GM18507 (cell line): ENCODE results near the gene IQSEC1.
A peak's percentile ranks its signal among the peaks of the same experiment; 100 is the strongest.

ENCODE experiments used
- DNase-seq: peaks from one replicate; pipeline ENCODE4 v3.0.0; 2011; ENCODE audit warnings: low read depth; ENCODE audit not compliant: insufficient read length; ENCODE audit errors: extremely low spot score
- FAIRE-seq: peaks from 2 replicates; lab custom pipeline; 2011; peaks lifted over from hg19 to GRCh38; lab: Jason Lieb, UNC

Gene IQSEC1

DNA sequence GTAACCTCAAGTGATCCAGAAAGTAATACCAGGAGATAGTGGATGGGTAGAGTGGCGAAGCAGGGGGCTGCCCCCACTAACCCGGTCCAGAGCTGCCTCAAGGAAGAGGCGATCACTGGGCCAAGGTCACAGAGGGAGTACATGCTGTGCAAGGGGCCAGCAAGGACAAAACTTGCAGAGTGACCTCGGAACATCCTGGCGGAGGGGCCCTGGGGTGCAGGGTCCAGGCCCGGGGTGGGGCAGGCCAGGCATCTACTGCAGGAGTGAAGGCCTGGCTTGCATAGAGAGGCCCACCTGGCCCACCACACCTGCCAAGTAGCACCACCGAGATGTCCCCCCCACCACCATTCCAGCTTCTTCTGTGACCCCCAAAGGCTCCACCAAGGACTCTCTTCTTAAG is 17.6 kb downstream of the IQSEC1 start:
- DNase-seq (no peak), FAIRE-seq (no peak)

DNA sequence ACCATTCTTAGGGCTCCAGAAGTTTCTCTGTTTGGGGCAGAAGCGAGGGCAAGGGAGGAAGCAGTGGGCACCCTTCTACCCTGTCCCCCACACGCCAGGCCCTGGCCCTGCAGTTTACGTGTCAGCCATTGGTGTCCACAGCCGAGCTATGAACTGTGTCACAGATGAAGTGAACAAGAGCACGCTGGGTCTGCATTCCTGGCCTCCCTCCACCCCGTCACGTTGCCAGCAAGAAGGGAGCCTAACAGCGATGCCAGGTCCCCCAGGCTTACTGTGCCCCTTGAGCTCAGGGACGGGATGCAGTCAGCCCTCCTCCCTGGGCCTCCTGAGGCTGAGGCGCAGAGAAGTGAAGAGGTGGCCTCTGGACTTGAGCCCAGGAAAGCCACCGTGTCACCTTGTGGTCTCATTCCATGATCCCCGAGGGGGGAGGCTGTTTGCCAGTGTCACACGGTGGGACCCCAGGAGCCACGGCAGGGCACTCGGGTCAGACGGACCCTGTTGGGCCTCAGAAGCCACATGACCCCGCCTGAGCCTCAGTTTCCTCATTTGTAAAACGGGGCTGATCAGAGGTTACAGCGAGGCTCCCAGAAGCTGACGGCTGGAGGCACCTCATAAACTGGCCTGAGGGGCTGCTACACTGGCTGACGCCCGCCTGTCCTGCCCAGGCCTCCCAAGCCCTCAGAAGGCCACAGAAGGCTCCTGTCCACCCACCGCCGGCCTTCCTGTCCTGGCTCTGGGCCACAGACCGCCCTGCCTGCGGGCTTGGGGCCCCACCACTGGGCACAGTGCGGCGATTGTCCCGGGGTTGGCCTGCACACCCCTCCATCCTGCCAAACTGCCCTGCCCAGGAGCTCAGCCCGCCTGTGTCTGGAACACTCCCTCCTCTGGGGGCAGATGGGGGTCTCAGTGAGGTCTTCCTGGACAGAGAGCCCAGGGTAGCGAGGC is 18.6 kb downstream of the IQSEC1 start:
- DNase-seq, result no peak
- no peak for FAIRE-seq

DNA sequence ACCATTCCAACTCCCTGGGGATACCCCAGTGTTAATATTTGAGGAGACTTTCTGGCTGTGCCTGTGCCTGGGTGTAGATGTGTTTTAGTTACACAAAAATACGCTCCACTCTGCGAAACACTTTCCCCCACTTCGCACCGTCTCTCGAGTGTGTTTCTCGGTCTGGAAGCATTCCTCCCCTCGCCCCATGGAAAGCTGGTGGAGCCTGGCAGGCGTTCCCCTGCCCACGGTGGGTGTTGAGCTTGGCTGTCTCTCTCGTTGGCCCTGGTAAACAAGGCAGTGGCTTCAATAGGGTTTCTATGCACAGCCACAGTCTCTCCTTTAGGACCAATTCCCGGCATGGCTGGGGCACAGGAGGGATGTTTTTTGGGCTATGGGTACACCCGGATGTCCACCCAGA is 19.3 kb downstream of the IQSEC1 start:
- DNase-seq (no peak), FAIRE-seq (no peak)

DNA sequence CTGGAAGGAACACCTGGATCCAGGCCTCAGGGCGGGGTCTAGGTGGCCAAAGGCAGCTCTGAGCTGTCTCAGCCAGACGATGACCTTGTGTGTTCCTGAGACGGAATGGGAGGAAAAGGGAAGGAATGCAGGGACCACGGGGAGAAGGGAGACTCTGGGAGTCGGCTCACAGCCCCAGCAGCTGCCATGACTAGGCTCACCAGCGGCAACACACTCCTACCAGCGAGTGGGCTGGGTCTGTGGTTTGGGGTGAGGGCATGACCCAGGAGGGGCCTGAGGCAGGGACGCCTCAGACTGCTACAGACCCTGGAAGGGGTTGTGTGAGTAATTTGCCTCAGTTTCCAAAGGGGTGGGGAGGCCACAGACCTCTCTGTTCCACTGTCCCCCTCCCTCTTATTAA is 19.8 kb downstream of the IQSEC1 start:
- FAIRE-seq (no peak), DNase-seq (no peak)

DNA sequence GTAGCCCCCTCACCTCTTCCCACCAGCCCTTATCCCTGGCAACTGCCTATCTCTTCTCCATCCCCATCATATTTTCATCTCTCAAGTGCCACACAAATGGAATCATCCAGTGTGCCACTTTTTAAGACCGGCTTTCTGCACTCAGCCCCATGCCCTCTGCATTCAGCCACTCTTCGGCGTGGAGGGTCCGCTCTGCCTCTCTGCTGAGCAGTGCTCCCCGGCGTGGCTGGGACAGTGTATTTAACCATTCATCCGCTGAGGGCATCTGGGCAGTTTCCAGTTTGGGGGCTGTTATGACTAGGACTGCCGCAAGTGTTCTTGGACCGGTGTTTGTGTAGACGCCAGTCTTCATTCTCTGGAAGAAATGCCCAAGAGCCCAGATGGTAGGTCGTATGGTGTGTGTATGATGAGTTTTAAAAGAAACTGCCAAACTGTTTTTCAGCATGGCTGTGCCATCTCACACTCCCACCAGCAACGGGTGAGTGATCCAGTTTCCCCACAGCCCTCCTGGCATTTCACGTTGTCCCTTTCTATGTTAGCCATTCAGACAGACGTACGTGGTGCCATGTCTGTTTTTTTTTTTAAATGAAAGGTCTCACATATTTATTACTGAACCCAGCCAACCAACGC is 20.9 kb downstream of the IQSEC1 start:
- FAIRE-seq, result no peak
- DNase-seq, result no peak

DNA sequence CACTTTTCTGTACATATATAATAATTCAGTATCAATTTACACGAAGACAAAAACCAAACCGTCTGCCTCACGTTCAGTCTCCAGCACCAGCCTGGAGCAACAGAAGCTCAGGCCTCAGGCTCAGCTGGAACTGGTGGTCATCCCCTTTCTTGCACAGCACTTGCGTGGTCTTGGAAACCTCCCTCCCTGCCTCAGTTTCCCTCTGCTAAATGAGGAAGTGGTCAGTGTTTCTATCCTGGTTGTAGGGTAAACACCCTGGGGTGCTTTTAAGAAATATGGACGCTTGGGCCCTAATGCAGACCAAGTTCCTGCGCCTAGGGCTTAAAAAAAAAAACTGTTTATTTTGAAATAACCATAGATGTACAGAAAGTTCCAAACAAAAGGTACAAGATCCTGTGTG is 21.6 kb downstream of the IQSEC1 start:
- DNase-seq (no peak), FAIRE-seq (no peak)

DNA sequence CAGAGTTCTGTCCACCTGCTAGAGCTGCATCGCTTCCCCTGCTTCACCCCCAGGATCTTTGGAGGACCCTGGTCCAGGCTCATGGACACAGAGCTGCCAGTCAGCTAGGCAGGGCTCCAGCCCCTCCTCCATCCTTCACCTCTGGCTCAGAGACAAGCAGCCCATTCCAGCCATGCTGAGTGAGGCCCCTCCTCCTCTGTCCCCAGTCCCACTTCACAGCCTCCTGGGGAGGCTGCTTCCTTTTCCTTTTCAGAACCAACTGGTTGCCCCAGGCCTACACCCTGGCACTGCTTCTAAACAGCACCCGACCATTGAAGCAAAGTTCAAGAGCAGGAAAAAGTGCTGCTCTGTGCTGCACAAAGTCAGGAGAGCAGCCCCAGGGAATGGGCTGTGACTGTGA is 22.2 kb downstream of the IQSEC1 start:
- no peak for DNase-seq
- no peak for FAIRE-seq

DNA sequence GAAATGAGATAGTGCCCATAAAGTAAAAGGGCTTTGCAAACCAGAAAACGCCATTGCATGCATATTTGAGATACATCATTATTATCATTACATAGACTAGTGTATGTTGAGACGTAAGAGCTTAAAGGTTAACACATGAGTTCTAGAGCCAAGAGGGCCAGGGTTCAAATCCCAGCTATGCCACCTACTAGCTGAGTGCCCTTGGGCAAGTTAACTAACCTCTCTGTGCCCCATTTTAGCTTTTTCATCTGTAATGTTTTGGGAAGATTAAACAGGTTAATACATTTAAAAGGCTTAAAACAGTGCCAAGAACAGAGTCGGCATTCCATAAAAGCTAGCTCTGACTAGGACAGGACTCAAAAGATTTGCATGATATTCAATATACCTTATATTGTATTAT is 22.8 kb downstream of the IQSEC1 start:
- FAIRE-seq, result no peak
- no peak for DNase-seq

DNA sequence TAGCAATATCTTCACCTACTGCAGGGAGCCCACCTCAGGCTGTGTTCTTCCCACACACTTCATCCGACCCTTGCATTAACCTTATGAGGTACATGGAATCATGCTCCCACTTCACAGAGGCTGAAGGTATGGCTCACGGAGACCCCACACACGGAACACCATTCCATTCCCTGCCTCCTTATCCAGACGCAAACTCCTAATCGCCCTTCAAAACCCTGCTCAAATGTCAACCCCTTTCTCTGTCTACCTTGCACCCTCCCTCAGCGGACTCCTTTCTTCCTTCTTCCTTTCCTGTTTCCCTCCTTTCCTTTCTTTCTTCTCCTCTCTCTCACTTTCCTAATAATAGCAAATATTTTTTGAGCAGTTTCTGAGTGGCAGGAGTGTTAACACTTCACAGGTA is 23.8 kb downstream of the IQSEC1 start:
- no peak for FAIRE-seq
- DNase-seq, result no peak

DNA sequence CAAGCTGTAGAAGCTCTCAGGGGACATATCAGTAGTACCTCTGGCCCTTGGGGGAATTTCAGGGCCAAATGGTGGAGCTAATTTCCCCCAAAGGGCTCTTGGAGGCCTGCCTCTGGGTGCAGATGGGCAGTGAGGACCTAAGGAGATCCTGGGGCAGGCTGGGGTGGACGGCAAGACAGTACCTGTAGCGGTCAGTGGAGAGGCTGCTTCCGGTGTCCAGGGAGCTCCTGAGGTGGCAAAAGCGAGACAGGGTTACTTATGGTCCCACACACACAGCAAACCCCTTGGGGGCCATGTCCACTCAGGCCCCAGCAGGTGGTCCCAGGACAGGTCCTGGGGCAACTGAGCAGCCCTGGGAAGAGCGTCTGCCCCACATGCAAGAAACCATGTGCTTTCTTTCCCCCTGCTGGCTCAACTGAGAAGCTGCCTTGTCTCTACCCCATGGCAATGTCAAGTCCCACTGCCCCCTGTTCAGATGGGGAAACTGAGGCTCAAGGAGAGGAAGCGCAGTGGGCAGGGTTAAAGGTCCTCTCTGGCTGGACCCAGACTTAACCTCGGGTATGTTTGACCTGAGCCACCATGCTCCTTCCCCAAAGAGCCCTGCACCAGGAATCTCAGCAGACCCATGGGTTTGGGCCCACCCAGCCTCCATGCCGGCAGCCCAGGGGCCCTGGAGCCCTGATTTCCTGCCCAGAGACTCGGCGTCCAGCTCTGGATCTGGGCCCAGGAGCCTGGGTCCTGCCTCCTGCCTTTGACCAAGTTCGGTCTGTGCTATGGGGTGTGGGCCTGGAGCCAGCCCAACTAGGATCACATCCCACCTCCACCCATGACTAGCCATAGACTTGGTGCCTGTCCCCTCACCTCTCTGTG is 25.7 kb downstream of the IQSEC1 start:
- DNase-seq, result no peak
- peak; percentile 12 for FAIRE-seq

DNA sequence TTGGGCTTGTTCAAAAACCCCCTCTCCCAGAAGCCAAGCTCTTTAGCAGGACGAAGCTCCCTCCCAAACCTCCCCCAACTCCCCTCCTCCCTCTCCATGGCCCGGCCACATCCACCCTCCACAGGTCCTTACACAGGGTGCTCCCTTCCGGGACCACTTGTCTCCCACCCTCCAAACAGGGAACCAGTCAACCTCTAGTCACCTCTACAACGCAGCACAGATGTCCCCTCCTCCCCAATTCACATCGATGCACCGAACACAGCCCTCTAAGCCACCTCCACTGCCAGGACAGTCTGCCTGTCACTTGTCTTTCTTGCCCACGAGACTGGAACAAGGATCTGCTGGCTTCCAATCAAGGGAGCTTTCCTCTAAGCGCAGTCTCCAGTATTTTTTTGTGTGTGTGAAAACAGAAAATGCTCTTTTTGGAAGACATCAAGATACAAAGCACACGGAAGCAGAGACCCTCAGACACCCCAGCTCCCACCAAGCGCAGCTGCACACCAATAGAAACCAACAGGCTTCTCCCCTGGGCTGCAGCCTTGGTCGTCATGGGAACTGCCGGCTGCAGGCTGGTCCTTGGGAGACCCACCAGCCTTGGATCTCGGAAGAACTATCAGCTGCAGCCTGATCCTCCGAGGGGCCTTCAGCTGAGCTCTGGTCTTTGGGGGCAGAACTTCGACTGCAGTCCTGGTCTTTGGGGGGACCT is 26.5 kb downstream of the IQSEC1 start:
- DNase-seq, result no peak
- FAIRE-seq, result no peak

DNA sequence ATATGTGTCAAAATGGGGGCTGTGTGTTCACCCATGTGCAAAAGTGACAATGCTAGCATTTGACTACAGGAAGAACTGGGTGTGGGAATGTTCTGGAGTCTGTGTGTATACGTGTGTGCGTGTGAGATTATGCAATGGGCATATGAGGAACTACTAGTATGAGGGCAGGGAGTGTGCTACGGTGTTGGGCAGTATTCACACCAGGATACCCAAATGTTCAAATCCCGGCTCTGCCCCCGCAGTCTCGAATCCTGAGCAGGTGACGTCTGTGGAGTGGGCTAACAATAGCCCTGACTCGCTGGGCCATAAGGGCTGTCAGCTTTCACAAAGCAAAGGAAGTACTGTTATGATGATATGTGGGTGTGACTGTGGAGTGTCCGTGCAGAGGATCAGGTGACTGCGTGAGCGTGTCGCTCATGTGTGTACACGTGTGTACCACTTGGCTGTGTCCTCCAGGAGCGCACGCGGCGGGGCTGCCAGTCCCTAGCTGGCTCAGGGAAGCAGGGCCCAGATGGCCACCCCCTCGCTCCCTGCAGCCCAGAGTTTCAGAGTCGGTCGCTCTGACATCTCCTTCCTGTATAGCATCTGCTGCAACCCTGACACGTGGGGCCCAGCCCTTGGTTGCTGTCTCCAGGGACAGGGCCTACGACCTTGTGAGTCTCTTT is 27.2 kb downstream of the IQSEC1 start:
- DNase-seq, result peak; percentile 65

DNA sequence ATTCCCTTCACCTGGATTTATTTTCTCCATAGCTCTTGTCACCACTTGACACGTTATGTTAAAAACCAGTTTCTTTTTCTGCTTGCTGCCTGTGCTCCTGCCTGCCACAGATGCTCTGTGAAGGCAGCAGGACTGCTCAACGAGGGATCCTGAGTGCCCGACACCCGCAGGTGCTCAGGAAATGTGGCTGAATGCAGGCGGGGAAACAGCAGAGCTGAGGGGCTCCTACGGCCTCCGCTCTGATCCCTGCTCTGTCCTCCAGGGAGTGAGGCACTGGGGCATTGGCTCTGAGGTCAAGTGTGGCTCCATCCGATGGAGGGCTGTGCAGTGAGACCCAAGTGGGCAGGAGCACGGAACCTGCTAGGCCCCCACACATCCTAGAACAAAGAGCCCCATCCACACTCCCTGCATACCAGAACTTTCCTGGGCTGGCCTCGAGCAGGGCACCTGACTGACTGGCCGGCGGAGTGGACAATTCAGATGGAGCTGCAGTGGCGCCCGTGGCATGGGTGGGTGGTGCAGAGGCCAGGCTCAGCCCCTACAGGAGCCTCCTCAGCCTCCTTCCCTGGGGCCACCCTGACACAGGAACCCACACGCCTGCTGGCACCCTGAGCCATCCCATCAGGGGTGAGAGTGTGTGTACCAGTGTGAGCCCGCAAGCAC is 27.9 kb downstream of the IQSEC1 start:
- FAIRE-seq (no peak), DNase-seq (no peak)

More for the DNA sequence above, 27.2 kb downstream of the IQSEC1 start:
- FAIRE-seq, result peak; percentile 97

DNA sequence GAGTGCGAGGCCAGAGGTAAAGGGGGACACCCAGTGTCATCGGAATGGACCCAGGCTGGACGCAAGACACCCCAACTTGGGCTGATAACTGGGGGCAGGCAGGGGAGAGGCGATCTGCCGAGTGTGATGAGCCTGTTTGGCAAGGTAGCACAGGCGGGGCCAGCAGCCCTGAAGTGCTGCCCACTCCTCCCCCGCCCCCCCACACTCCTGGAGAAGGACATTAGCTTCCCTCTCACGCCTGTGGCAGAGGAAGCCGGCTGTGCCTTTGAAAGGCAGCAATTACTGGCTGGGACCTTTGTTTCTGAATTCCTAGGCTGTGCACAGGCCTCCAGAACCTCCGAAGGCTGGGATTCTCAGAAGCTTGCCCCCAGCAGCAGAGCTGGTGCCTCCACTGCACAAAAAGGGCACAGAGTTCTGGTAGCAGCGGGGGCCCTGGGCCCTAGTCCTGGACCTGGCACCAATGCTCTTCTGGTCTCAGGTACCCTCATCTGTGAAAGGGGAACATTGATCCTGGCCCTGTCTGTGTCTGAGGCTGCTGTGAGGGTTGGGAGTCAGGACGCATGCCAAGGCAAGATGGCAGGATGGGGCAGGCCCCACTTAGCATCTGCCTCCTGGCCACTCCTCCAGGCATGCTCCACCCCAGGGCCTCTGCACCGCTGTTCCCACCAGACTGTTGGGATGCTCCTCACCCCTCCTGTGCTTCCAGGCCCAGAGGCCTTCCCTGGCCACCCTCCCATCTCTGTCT is 28.6 kb downstream of the IQSEC1 start:
- DNase-seq (no peak), FAIRE-seq (no peak)

DNA sequence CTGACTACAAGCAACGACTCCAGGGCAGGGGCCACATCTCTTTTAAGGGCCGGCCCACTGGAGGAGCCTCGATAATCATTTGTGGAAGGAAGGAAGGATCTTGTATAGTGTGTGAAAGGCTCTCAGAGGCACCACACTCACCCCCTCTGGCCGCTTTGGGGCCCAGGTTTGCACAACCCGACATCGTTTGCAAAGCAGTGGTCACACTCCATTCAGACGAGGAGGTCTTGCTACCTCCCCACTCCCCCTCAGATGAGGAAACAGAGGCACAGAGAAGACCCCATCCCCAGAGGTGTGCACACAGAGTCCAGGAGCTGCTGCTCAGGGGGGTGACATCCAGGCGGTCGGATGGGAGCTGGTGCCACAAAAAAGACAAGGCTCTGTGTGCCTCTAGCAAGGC is 29.6 kb downstream of the IQSEC1 start:
- no peak for DNase-seq
- FAIRE-seq, result no peak

DNA sequence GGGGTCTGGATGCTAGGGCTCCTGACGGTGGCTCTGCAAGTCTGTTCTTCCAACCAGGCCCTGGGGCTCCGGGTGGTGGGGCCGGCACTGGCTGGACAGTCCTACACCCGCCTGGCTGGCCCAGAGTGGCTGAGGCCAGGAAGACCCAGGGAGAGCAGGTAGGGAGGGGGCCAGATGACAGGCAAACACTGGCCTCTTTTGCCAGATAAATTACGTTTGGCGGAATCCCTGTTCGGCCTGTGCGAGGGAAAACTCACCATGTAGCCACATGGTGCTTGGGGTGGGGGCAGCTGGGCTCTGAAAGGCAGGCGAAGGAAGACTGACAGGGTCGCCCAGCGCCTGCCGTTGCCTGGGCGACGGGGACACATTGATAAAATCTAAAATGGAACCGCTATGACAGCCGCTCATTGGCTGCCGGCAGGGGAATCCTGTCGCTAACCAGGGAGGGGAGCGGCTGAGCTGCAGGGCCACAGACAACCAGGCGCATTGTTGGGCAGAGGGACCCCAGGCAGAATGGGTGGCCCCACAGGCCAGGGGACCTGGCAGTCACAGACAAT is 30.4 kb downstream of the IQSEC1 start:
- no peak for DNase-seq
- FAIRE-seq, result no peak

DNA sequence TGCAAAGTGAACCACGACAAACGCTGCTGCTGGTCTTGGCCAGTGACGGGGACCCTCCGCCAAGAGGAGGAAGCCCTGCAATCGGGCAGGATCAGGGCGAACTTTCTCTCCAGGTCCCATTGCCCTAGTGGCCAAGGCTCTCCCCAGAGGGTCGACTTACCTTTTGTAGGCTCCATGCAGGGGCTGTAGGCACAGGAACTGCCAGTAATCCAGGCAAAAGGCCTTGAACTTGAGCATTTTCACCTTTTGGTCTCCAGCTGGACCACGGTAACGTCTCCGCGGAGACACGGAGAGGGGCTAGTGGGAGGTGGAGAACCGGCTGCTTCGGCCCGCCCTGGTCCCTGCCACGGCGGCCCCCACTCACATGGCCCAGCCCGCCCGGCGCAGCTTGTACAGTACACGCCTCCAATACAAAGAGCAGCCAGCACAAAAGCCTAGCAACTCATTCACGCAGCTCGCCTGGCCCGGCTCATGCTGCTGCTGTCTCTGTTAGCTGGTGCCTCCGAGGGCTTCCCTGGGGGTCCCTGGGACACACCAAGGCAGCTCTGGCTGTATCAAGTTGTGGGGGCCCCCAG is 31.0 kb downstream of the IQSEC1 start:
- no peak for DNase-seq
- no peak for FAIRE-seq
